Neural crest cell (in vitro differentiated cells): ENCODE measurements around the gene SYCE3. TPM values are rescaled to one million over a fixed set of nuclear protein-coding genes. Genes with fewer than 3 reads are reported as not detected.

Source experiments
- DNase-seq: peaks from one replicate; pipeline ENCODE4 v3.0.0; 2021; ENCODE audit warnings: low read depth, mixed read lengths, low spot score
- H3K27ac Mint-ChIP-seq: one replicate; pipeline ENCODE4 v1.8.0; 2021; ENCODE audit warnings: mild to moderate bottlenecking, mixed read lengths; ENCODE audit not compliant: unreplicated experiment
- H3K27me3 Mint-ChIP-seq: 2 replicates; pipeline ENCODE4 v1.8.0; 2021; ENCODE audit warnings: low read depth, mild to moderate bottlenecking, mixed read lengths
- H3K36me3 Mint-ChIP-seq: 2 replicates; pipeline ENCODE4 v1.8.0; 2021; ENCODE audit warnings: low read depth, mild to moderate bottlenecking, mixed read lengths
- H3K4me1 Mint-ChIP-seq: 2 replicates; pipeline ENCODE4 v1.8.0; 2021; ENCODE audit warnings: mixed read lengths
- H3K4me3 Mint-ChIP-seq: one replicate; pipeline ENCODE4 v1.8.0; 2021; ENCODE audit warnings: mild to moderate bottlenecking, mixed read lengths
- H3K9me3 Mint-ChIP-seq: 2 replicates; pipeline ENCODE4 v1.8.0; 2021; ENCODE audit warnings: mixed read lengths
- CTCF ChIP-seq: fragments of 200-600 bp; sonication (generic); conservative IDR thresholded peaks from 2 replicates; pipeline ENCODE4 v1.5.0; 2021; ENCODE audit warnings: antibody characterized with exemption, mild to moderate bottlenecking
- total RNA-seq: library from RNA; stranded (reverse); gene quantifications from 2 replicates; pipeline ENCODE4 v1.2.1, GENCODE V29; 2021

The SYCE3 gene
- total RNA-seq, 1 donor from 2014 or later, result not detected

- H3K36me3 Mint-ChIP-seq, result peaks cover 6% of the 10 kb centered on the region
- no peak for DNase-seq
- H3K4me1 Mint-ChIP-seq, result peaks cover 17% of the 10 kb centered on the region
- H3K4me3 Mint-ChIP-seq, result peak overlapping the region; percentile 95
- peaks cover 30% of the 10 kb centered on the region for H3K27me3 Mint-ChIP-seq
- TF ChIP-seq CTCF, result no peak
- no peaks in the 10 kb centered on the region for H3K9me3 Mint-ChIP-seq
- no peak overlapping the region for H3K27ac Mint-ChIP-seq
These were observed 38.7 kb downstream of the SYCE3 start for GRCh38 chr22:50523806-50524675.

- peaks cover 24% of the 10 kb centered on the region for H3K27me3 Mint-ChIP-seq
- H3K4me1 Mint-ChIP-seq, result peaks cover 17% of the 10 kb centered on the region
- H3K9me3 Mint-ChIP-seq, result no peaks in the 10 kb centered on the region
- no peak overlapping the region for H3K27ac Mint-ChIP-seq
- peaks cover 6% of the 10 kb centered on the region for H3K36me3 Mint-ChIP-seq
- no peak for DNase-seq
- TF ChIP-seq CTCF, result no peak
- peak overlapping the region; percentile 72 for H3K4me3 Mint-ChIP-seq
These were observed 39.3 kb downstream of the SYCE3 start for GRCh38 chr22:50523458-50523805.

- TF ChIP-seq CTCF, result no peak
- Mint-ChIP-seq H3K4me3 (peak overlapping the region; percentile 72), H3K27ac (no peak overlapping the region), H3K27me3 (peaks cover 19% of the 10 kb centered on the region), H3K9me3 (no peaks in the 10 kb centered on the region), H3K4me1 (peaks cover 17% of the 10 kb centered on the region), H3K36me3 (peaks cover 4% of the 10 kb centered on the region)
- DNase-seq, result no peak
These were observed 39.8 kb downstream of the SYCE3 start for GRCh38 chr22:50522806-50523438.

GRCh38 chr22:50522208-50522805 is 40.4 kb downstream of the SYCE3 start:
- no peak for TF ChIP-seq CTCF
- no peak for DNase-seq
- Mint-ChIP-seq H3K36me3 (peaks cover 4% of the 10 kb centered on the region), H3K4me3 (no peak overlapping the region), H3K4me1 (peaks cover 12% of the 10 kb centered on the region), H3K27ac (no peak overlapping the region), H3K27me3 (peaks cover 12% of the 10 kb centered on the region), H3K9me3 (no peaks in the 10 kb centered on the region)

- no peak overlapping the region for H3K27ac Mint-ChIP-seq
- H3K4me3 Mint-ChIP-seq, result no peak overlapping the region
- no peak for TF ChIP-seq CTCF
- peaks cover 6% of the 10 kb centered on the region for H3K27me3 Mint-ChIP-seq
- H3K4me1 Mint-ChIP-seq, result peaks cover 6% of the 10 kb centered on the region
- H3K9me3 Mint-ChIP-seq, result no peaks in the 10 kb centered on the region
- no peak for DNase-seq
- H3K36me3 Mint-ChIP-seq, result peaks cover 4% of the 10 kb centered on the region
These were observed 41.0 kb downstream of the SYCE3 start for GRCh38 chr22:50521710-50522109.
